HG02759 (cell line): ENCODE measurements around the gene ZNF112.
"Not testable (repeated sequence)": the region's sequence is repeated elsewhere in the genome, so short reads cannot be mapped to it uniquely, and the experiment has no call there.

ENCODE experiments used
- ATAC-seq: cut with Tn5 transposase; IDR thresholded peaks from one replicate; pipeline ENCODE4 v1.9.1; 2021; ENCODE audit warnings: mild to moderate bottlenecking, moderate library complexity; ENCODE audit not compliant: unreplicated experiment

ZNF112 gene

DNA sequence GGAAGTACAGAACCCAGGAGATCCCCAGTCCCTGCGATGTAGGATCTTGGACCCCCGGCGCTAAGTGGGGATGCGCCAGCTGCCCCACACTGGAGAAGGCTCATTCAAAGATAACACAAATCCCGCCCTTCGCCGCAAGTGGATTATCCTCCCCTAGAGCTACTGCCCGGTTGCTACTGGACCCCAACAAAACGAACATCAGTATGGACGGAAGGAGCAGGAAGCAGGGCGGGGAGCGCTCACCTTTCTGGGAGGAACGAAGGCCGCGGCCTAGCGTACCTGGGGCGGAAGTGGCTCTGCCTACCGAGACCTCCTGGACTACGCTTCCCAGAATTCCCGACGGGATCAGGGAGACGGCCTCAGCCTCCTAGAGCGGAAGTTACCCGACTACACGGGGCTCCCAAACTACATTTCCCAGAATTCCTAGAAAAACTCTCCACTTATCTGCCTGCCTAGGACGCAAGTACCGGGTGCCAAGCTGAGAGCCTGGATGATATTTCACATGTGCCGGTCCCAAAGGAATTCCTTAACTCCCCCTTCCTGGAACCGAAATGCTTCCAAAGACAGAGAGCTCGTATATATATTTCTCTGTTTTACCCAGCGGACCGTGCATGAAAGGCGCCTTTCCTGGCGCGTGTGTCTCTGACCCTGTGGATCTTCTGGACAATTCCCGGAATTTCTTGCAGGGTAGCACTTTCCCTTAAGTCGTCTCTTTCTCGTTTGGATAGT, at the start of gene ZNF112:
TSS of gene ZNF112 (minus strand) at position 298 of the 729 bp plus-strand sequence. CDS start 16,141 bp downstream, outside the sequence.
- no peak for ATAC-seq

DNA sequence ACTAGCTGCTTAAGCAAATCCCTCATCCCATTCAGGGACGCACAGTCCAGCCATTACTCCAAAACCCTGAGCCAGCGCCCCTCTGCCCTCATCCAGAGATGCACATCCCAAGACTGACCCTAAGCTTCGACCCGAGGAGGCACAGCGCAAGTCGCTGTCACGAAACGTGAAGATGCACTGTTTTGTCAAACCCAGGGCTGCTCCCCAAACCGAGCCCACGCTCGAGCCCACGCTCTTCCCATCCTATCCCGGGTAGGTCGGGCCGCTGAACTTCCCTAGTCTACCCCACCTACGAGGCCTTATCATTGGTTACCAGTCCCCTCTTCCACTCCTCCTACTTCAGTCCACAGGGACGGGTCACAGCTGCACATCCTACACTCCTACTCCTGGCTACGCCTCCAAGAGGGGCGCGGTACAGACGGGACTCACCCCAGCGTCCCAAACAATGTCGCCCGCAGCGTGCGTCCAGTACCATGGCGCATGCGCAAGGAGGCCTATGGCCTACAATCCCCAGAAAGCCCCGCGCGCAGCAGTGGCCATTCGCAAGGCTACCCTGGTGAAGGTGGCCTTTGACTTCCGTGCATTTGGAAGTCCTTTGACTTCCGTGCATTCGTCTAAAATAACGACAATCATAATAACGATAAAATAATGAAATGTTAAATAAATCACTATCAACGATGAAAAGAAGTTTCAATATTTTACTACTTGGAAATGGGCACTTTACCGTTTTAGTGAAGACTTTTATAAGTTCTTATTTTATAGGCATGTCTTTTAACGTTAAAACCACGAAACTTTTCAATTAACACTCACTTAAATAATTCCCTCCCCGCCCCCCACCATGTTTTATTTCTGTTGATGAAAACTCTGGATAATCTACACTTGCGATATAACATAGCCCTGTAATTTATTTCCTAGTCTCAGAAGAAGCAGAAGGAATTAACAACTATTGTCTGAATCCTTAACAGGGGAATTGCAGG, 44.9 kb upstream of the ZNF112 start, which contains the start of gene ZNF285:
TSS of gene ZNF285 (minus strand) at position 470 of the 977 bp plus-strand sequence. CDS start 4,395 bp downstream, outside the sequence.
- no peak for ATAC-seq

DNA sequence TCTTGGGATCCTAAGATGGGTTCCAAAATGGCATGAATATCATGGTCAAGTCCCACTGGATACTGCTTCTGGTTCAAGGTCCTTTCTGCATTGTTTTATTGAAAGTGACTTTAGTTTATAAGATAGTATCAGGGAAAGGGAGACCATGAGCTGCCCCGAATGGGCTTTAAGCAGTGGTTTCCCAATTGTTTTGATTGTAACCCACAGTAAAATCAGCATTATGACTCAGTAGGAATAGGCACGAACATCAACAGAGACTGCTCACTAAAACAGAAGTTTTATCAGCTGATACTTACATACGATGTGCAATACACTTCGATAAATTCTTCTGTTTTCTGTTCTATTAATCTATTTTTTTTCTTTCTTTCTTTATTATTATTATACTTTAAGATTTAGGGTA, 32.8 kb upstream of the ZNF112 start:
- ATAC-seq: not testable (repeated sequence)

GRCh38 chr19:44374789-44375188, 18.3 kb upstream of the ZNF112 start:
- no peak for ATAC-seq

GRCh38 chr19:44371815-44372480, 15.5 kb upstream of the ZNF112 start:
- no peak for ATAC-seq

GRCh38 chr19:44367024-44367423, 10.5 kb upstream of the ZNF112 start:
- ATAC-seq: no peak

GRCh38 chr19:44346556-44346955, 9.9 kb downstream of the ZNF112 start:
- ATAC-seq: no peak

GRCh38 chr19:44345959-44346358, 10.5 kb downstream of the ZNF112 start:
- ATAC-seq: no peak

- no peak for ATAC-seq
Observed at GRCh38 chr19:44344255-44344654, 12.2 kb downstream of the ZNF112 start.

GRCh38 chr19:44341794-44342193, 14.7 kb downstream of the ZNF112 start:
- no peak for ATAC-seq

DNA sequence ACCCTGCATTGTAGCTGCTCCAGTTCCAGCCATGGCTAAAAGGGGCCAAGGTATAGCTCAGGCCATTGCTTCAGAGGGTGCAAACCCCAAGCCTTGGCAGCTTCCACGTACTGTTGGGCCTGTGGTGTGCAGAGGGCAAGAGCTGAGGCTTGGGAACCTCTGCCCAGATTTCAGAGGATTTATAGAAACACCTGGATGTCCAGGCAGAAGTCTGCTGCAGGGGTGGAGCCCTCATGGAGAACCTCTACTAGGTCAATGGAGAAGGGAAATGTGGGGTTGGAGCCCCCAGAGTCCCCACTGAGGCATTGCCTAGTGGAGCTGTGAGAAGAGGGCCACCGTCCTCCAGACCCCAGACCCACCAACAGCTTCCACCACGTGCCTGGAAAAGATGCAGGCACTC, 21.8 kb downstream of the ZNF112 start:
- not testable (repeated sequence) for ATAC-seq

GRCh38 chr19:44332145-44332544, 24.3 kb downstream of the ZNF112 start:
- ATAC-seq: no peak

DNA sequence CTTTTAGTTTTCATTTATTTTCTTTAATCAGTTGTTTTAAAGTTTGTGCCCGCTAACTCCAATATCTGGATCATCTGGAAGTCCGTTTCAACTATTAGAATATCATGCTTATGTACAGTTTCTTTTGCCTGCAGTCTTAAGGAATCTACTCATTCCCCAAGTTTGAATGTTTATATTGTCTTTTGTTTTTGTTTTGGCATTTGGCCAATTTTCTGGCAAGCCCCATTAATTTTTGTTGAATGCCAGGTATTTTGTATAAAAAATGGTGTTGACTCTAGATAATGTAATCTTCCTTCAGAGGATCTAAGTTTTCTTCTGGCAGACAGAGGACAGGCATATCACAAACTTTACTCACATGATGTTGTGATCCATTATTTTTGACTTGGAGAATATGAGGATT, 40.6 kb downstream of the ZNF112 start:
- no peak for ATAC-seq

- no peak for ATAC-seq
Observed at GRCh38 chr19:44313231-44313630, 43.2 kb downstream of the ZNF112 start.

DNA sequence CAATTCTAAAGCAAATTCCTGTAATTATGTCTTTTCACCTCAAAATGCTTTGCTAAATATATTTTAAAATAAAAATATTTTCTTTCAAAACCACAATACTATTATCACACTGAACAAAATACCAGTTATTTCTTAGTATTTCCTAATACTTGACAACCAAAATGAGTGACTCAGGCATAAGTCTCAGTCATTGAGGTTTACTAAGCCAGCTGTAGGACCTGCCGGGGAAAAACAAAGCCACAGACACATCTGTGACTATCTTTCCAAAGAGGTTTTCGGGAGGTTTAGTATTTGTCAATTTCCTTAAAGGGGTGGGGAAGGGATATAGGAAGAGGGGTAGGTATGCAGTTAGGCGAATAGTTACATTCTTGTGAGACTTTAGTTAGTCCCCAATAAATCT, 48.5 kb downstream of the ZNF112 start:
- no peak for ATAC-seq

GRCh38 chr19:44306283-44306682, 50.2 kb downstream of the ZNF112 start:
- no peak for ATAC-seq

- no peak for ATAC-seq
Observed at GRCh38 chr19:44305457-44305856, 51.0 kb downstream of the ZNF112 start.

DNA sequence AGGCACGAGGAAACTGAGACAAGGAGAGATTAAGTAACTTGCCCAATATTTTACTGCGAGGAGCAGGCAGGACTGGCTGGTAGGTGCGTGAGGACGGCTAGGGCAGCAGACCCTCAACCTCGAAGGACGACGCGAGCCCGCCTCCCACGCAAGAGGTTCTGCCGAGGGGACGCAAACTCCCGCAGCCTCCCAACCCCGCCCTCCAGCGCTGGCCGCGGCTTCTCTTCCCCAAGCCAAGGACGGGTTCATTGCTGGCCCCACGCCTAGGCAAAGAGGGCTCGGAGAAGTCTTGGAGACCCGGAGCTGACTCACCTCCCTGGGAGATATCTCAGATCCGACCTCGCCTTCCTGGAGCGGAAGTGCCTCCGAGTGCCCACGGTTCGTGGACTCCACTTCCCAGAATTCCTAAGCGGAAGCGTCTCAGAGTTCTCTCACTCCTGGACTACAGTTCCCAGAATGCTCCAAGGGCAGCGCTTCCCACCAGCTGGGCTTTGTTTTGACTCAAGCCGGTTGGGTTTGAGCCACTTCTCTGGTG, 51.8 kb downstream of the ZNF112 start, which contains the start of gene ZNF235:
TSS of gene ZNF235 (minus strand) at position 367 of the 535 bp plus-strand sequence. CDS start 1,621 bp downstream, outside the sequence.
- peak; percentile 94 for ATAC-seq

DNA sequence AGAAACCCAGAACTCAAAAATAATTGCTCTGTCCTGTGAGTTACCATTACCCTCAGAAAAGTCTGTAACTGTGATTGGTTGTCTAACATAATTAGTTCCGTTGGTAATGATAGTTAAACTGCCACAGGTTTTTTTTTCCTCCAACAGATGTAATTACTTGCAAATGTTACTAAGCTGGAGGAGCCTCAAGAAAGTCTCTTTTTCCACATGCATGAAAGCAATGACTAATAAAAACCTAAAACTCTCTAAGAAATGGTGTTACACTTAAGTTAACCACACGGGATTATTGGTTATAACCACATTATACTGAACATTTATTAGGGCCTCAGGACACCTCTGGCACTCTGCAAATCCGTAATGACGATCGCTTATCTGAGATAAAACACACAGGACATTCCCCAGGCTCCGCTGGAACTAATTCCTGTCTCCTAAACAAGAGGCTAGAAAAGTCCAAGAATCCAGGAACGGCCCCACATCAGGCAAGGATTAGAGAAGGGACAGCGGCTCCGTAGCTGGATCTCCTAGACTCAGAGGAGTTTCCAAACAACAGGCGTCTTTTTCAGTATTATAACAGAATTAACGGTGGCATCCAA, 52.4 kb downstream of the ZNF112 start:
- ATAC-seq: no peak

DNA sequence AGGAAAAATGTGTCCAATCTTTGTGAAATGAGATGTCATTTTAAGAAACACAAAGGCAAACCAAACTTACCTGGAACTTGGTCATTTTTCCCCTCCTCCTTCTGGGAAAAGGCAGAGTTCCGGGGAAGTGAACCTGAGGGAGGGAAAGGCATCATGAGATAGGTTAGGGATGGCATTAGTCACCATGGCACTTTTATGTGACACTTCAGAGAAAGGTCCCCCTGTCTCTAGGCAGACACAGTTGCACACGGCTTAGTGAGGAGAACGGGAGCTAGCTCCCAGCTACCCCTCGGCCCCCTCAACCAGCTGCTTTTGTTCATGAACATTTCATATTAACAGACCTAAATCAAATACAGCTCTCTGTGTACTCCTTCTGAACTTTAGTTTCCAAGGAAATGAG, 53.2 kb downstream of the ZNF112 start:
- ATAC-seq: no peak
